ENCODE data around the gene DPYD.

DPYD gene

GRCh38 chr1:97572561-97572960 is 348.3 kb downstream of the DPYD start:
- TF ChIP-seq CTCF (IDR thresholded peaks at IDR 0.05): no peak
- Histone ChIP-seq H3K27ac (no peak overlapping the region), H3K27me3 (no peaks in the 10 kb centered on the region), H3K36me3 (no peaks in the 10 kb centered on the region), H3K4me1 (peaks cover 0 to 3% (median 0%) of the 10 kb centered on the region in 4 donors), H3K4me3 (no peak overlapping the region), H3K9me3 (no peaks in the 10 kb centered on the region)
- DNase-seq: no peak
- intact Hi-C loops (cut with DNase I; ENCODE audit: low total_unique reads): no loop called here

GRCh38 chr1:97571760-97572159 is 349.1 kb downstream of the DPYD start:
- DNase-seq: no peak
- Histone ChIP-seq H3K4me3 (no peak overlapping the region), H3K36me3 (no peaks in the 10 kb centered on the region), H3K27ac (no peak overlapping the region), H3K9me3 (no peaks in the 10 kb centered on the region), H3K27me3 (no peaks in the 10 kb centered on the region), H3K4me1 (peaks cover 0 to 3% (median 0%) of the 10 kb centered on the region in 4 donors)
- intact Hi-C loops (cut with DNase I; ENCODE audit: low total_unique reads): no loop called here
- TF ChIP-seq CTCF (IDR thresholded peaks at IDR 0.05): no peak

- H3K9me3 ChIP-seq: no peaks in the 10 kb centered on the region
- peaks cover 0 to 3% (median 0%) of the 10 kb centered on the region in 4 donors for H3K4me1 ChIP-seq
- no peak for TF ChIP-seq CTCF (IDR thresholded peaks at IDR 0.05)
- intact Hi-C loops (cut with DNase I; ENCODE audit: low total_unique reads): no loop called here
- no peaks in the 10 kb centered on the region for H3K27me3 ChIP-seq
- no peaks in the 10 kb centered on the region for H3K36me3 ChIP-seq
- no peak for DNase-seq
- no peak overlapping the region for H3K4me3 ChIP-seq
- no peak overlapping the region for H3K27ac ChIP-seq
Observed at GRCh38 chr1:97570691-97571090, 350.1 kb downstream of the DPYD start.

GRCh38 chr1:97567000-97567749 is 353.7 kb downstream of the DPYD start:
- no peaks in the 10 kb centered on the region for H3K27me3 ChIP-seq
- intact Hi-C loops (cut with DNase I; ENCODE audit: low total_unique reads): no loop called here
- H3K4me1 ChIP-seq: peaks cover 0 to 3% (median 0%) of the 10 kb centered on the region in 4 donors
- no peak overlapping the region for H3K4me3 ChIP-seq
- H3K36me3 ChIP-seq: no peaks in the 10 kb centered on the region
- no peak for TF ChIP-seq CTCF (IDR thresholded peaks at IDR 0.05)
- no peak for DNase-seq
- H3K27ac ChIP-seq: no peak overlapping the region
- no peaks in the 10 kb centered on the region for H3K9me3 ChIP-seq

GRCh38 chr1:97565886-97566285 is 354.9 kb downstream of the DPYD start:
- Histone ChIP-seq H3K4me3 (no peak overlapping the region), H3K27me3 (no peaks in the 10 kb centered on the region)
- intact Hi-C loops (cut with DNase I; ENCODE audit: low total_unique reads): no loop called here

More at GRCh38 chr1:97565886-97566285, 354.9 kb downstream of the DPYD start:
- no peaks in the 10 kb centered on the region for H3K9me3 ChIP-seq
- no peak for TF ChIP-seq CTCF (IDR thresholded peaks at IDR 0.05)
- no peaks in the 10 kb centered on the region for H3K4me1 ChIP-seq
- H3K36me3 ChIP-seq: no peaks in the 10 kb centered on the region
- no peak overlapping the region for H3K27ac ChIP-seq
- no peak for DNase-seq
